Hematopoietic multipotent progenitor cell treated with erythropoietin and hydrocortisone succinate and interleukin-3 and kit ligand, for 17 days (in vitro differentiated cells): ENCODE results near the gene PEAK3.
A peak's percentile ranks its signal among the peaks of the same experiment; 100 is the strongest.

Source experiments
- DNase-seq: peaks from one replicate; pipeline ENCODE4 v3.0.0-alpha.2; 2015; ENCODE audit warnings: low spot score

Gene PEAK3

DNA sequence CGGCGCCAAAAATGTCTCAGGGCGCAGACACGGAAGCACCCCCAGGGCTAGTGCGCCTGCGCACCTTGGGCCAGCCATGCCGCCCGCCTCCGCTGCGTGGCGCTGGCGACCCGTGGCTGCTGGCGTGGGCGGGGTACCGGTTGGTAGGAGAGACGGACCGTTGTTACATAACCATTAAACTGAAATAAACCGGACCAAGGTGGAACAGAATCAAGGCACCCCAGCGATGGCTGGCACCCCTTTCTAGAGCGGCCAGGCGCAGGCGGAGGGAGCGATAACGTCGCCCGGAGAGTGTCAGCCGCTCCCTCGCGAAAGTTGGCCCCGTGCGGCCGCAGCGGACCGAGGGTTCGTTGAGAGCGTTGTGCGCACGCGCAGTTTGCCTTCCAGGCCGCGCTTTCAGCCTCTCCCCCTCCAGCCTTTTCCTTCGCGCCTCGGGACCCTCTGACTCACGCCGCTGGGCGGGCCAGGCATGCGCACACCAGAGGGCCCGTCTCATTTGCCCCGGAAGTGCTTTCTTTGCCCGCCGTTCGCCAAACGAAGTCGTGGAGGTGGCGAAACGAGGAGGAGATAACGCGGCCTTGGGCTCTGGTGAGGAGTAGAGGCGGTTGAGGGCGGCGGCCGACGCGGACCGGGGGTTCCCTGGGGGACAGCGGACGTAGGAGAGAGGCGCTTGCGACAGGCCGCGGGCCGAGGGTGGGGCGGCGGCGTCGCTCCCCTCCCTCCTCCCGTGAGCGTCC lies 45.5 kb downstream of the PEAK3 start, which contains the start of the genes PLEKHJ1 and SF3A2:
TSS of gene PLEKHJ1 (minus strand) at position 16 of the 737 bp plus-strand sequence. CDS start 81 bp downstream, outside the sequence.
TSS of gene SF3A2 (plus strand) at position 511 of the 737 bp plus-strand sequence. CDS start 6,595 bp downstream, outside the sequence.
- peak; percentile 99 for DNase-seq

DNA sequence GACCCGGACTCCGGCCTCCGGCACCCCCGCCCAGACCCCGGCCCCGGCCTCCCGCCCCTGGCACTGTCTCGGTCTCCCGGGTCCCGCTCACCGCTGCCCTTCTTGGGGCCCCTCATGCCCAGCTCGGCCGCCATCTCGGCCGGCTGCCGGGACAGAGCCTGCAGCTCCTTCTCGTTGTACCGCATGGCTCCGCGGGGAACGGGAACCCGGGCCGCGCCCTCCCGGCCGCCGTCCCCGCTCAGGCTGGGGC lies 46.0 kb downstream of the PEAK3 start:
- no peak for DNase-seq

DNA sequence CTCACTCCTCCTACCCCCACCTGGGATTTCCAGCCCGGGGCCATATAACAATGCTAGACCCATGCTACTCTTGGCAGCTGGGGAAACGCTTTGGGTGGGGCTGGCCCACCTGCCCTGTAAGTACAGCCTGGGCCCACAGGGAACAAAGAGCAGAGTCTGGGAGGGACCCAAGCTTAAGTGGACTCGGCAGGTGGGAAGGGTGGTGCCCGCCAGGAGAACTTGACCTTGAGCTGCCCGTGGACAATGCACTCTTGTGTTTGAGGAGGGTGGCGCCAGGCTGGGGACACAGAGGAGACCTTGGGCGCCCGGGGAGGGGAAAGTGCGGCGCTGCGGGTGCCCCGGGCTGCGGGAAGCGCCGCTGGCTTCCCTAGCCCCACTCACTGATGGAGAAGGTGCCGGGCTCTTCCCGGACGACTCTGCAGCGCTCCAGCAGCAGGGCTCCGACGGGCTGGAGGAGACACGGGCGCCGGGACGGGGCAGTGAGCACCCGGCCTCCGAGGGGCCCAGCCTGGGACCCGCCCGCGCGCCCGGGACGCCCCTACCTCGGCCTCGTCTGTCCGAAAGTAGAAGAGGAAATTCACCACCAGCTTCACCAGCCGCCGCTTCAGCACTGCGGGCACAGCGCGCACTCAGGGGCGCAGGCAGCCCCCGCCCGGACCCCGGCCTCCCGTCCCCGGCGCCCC lies 46.5 kb downstream of the PEAK3 start:
- DNase-seq, result peak; percentile 19

- DNase-seq, result no peak
Observed at GRCh38 chr19:2234996-2235380, 47.0 kb downstream of the PEAK3 start.

DNA sequence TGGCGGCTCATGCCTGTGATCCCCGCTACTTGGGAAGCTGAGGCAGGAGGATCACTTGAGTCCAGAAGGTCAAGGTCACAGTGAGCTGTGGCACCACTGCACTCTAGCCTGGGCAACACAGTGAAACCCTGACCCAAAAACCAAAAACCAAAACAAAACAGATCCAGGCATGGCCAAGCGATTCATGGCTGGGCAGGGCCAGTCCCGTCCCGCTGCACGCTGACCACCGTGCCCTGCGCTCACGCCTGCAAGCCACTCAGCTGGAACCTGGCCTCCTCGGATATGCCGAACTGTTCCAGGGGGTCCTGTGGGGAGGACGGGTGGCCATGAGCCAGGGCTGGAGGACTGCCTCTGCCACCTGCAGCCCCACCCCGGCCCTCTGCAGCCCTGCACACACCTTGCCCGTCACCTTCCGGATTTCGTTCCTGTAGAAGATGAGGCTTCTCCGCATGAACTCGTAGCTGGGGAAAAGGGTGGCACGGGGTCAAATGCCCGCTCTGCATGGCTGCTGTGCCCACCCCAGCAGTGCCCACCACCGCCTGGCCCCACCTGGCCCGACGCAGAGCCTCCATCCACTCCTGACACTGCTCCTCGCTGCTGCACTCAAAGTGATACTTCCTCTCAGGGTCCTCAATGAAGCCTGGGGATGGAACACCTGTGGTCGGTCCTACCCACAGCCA lies 48.2 kb downstream of the PEAK3 start:
- DNase-seq, result no peak

DNA sequence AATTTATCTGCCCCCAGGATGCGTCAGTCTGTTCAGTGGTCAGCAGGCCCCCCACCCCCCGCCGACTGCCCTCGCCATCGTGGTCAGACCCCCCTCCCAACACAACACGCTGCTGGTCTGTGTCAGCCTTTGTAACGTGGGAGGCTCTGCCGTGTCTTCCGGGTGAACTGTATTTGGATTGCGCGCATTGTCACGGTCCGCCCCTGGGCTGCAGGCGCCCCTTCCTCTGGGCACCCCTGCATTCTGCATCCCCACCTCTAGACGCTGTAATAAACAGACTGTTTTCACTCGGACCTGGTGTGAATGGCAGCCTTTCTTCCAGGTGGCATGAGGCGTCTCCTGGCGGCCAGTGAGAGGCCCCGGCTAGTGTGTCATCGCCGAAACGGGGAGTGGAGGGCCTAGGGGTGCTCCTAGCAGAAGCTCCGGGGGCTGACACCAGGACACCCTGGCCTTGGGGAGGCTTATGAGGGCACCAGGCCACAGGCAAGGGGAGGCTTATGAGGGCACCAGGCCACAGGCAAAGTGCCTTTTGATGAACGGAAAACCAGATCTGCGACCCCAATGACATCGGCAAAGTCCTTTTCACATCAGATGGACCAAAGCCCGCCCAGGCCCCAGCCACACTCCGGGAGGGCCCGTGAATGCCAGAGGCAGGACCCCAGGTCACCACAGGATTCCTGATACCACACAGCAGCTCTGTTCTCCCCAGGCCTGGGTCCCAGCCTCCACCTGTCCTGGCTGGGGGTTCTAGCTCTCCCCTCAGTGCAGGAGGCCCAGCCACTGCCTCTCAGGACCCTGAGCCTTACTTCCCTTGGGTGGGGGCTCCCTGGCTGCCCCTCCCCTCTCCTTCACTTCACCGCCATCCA lies 49.5 kb downstream of the PEAK3 start:
- DNase-seq, result no peak

DNA sequence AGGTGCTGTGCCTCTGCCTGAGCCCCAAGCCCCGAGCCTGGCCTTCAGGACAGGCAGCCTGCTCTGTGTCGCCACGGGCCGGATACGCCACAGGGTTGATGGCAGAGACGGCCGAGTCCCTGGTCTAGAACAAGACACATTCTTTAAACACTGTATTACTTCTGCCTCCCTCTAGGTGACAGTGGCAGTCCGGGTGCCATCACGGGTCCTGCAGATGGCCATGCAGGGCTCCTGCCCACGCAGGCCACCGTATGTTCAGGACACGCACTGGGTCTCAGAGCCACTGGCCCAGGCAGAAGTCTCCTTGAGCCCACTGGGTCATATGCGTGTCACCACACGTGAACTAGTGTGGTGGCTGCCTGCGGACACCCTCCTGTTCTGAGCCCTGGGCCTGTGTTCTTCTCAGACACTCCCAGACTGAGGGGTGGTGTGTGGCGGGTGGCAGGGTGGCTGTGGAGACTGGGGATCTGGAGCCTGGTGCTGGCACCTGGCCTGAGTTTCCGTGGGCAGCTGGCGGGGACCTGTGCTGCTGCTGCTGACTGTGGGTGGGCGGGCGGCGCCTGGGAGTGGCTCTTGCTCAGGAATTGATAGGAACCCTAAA lies 50.3 kb downstream of the PEAK3 start:
- peak; percentile 13 for DNase-seq

- no peak for DNase-seq
Observed at GRCh38 chr19:2230807-2231533, 51.0 kb downstream of the PEAK3 start.

DNA sequence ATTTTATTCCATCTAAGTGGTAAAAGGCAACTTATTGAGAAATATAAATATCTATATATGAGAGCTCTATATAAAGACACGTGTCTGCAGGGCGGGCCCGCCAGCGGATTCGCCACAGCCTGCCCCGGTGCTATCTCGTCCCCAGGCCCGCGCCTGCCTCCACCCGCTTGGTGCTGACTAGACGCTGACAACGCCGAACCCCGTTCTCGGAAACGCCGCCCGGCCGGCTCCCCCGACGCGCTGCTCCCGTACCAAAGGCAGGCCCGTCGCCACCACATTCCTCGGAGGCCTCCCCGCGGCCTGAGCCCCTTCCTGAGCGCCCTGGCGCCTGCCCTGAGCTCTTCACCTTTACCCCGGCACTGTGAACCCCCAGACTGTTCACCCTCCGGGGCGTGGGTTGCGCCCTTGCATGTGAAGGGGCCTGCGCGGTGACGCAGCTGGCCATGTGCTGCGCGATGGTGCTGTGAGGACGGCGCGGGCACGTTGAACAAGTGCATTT lies 51.9 kb downstream of the PEAK3 start:
- DNase-seq, result peak; percentile 10

GRCh38 chr19:2229103-2230032 lies 52.6 kb downstream of the PEAK3 start:
- DNase-seq, result no peak

DNA sequence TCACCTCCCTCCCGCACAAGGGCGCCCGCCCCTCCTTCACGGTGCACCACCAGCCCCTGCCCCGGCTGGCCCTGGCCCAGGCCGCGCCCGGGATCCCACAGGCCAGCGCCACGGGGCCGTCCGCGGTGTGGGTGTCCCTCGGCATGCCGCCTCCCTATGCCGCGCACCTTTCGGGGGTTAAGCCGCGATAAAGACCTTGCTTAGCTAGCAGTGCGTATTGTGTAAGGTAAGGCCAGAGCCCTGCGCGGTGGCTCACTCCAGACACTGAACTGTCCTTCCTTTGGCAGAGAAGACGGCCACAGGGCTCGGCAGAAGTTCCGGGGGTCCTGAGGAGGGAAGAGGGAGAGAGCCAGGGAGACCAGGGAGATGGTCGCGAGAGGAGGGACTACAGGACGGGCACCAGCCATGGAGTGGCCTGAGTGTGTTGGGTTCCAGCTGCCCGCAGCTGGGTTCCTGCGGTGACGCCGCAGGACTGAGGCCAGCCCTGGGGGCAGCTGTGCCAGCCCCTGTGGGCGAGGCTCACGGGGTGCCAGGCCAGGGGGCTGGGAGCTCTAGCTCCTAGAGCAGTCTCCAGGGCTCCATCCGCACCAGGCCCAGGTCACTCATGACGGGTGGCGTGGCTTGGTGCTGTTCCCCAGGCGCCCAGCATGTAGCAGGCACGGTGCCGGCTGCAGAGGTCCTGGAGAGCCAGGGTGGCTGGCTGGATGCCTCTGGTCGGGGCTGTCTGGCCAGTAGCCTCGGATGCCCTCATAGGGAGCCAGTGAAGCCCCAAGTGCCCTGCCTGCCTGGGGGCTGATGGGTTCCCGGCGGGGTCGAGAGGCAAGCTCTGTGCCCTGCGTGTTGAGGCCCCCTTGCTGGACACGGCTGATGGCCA lies 53.6 kb downstream of the PEAK3 start:
- DNase-seq, result no peak

- DNase-seq, result no peak
Observed at GRCh38 chr19:2227415-2228156, 54.4 kb downstream of the PEAK3 start.

GRCh38 chr19:2226840-2227360 lies 55.1 kb downstream of the PEAK3 start:
- no peak for DNase-seq

- no peak for DNase-seq
Observed at GRCh38 chr19:2226051-2226839, 55.7 kb downstream of the PEAK3 start.

DNA sequence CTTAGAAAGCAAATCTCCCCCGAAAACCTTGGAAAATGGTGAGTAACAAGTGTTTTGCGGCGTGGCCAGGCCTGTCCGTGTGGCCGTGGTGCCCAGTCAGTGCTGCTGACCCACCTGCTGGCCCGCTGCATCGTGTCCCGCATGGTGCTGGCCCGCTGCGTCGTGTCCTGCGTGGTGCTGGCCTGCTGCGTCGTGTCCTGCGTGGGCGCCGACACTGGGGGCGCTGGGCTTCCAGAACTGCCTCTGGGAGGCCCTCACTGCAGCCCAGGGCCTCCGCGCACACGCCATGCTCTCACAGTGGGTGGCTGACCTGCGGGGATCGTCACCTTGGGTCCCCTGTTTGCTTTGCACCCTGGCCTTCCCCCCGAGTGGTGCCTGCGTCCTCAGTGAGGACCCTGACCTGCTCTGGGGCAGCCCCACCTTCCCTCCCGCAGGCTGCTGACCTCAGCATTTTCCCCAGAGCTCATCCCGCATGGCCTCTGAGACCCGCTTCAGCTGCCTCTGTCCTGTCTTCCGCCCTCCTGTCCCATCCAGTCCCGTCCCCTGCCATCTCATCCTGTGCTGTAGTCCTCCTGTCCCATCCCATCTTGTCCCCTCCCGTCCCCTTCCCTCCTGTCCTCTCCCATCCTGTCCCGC lies 56.4 kb downstream of the PEAK3 start:
- no peak for DNase-seq

DNA sequence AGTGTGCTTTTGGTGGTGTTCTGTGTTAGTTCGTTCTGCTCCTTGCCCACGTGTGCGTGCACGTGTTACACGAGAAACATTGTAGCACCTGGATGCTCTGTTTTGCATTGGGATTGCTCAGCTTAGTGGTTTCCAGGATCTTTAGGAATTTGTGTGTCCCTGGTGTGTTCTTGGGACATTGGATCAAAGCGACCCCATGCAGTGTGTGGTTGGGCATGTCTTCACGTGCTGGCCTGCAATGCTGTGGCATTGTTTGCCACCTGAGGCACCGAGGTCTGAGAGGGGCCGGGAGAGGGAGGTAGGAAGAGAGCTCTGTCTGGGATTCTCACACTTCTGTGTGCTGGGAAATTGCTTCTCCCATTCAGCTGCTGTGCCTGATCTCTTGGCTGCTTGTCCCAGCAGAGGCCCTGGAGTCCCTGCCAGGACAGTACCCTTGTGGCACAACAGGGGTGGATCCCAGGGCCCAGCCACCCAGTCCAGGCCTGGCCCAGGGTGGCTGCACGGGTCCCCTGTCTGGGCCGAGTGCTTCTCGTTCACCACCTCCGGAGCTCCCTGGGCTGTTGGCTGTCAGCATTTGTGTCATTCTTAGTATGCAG lies 57.1 kb downstream of the PEAK3 start:
- no peak for DNase-seq
